HEK293 (cell line): ENCODE data around the gene TNFRSF1A.

ENCODE experiments used
- CTCF ChIA-PET: fragments of 350-600 bp; formaldehyde crosslinking; extraction: SDS; loops from one replicate; lab custom pipeline; 2021; ENCODE audit warnings: antibody characterized with exemption; lab: Yijun Ruan, JAX
- POLR2A ChIA-PET: fragments of 300-600 bp; formaldehyde crosslinking; extraction: SDS; loops from one replicate; lab custom pipeline; 2020; ENCODE audit warnings: antibody characterized with exemption, inconsistent platforms; lab: Yijun Ruan, JAX
- H3K27ac ChIP-seq: fragments of 200-500 bp; sonication (Bioruptor generic); 2 replicates; pipeline ENCODE4 v1.5.1; 2014; ENCODE audit warnings: low read depth, low read length, control low read depth, inconsistent platforms; ENCODE audit errors: extremely low read depth
- H3K36me3 ChIP-seq, 2 experiments: fragments of 200-500 bp in 1 of 2; sonication (Bioruptor generic) in 1 of 2; 1 replicate in 1 of 2; 2 replicates in 1 of 2; pipeline ENCODE4 v1.5.1; 2014 to 2017; ENCODE audit warnings: inconsistent platforms in 2 of 2, low read length in 2 of 2; ENCODE audit not compliant: control insufficient read depth in 2 of 2, insufficient read depth in 1 of 2
- H3K4me1 ChIP-seq: fragments of 200-500 bp; sonication (Bioruptor generic); 2 replicates; pipeline ENCODE4 v1.5.1; 2014; ENCODE audit warnings: mild to moderate bottlenecking, low read length, inconsistent platforms; ENCODE audit not compliant: control insufficient read depth, insufficient read depth
- H3K4me3 ChIP-seq: 2 replicates; pipeline ENCODE4 v1.5.1; 2011; ENCODE audit warnings: low read depth, mild to moderate bottlenecking, control low read depth, low read length, moderate library complexity
- H3K9me3 ChIP-seq: fragments of 200-500 bp; sonication (Bioruptor generic); 2 replicates; pipeline ENCODE4 v1.5.1; 2014; ENCODE audit warnings: low read depth, low read length, inconsistent platforms; ENCODE audit not compliant: control insufficient read depth, insufficient read depth
- EGR2 ChIP-seq: fragments of 450-650 bp; formaldehyde crosslinking; IDR thresholded peaks from 2 replicates; pipeline ENCODE4 v1.5.1; 2016; ENCODE audit warnings: low read depth, missing biosample characterization, missing genetic modification characterization
- GLI2 ChIP-seq: fragments of 450-650 bp; formaldehyde crosslinking; IDR thresholded peaks from 2 replicates; pipeline ENCODE4; 2017; ENCODE audit warnings: missing biosample characterization, missing genetic modification characterization, low read depth, borderline replicate concordance
- GLIS1 ChIP-seq: fragments of 450-650 bp; formaldehyde crosslinking; IDR thresholded peaks from 2 replicates; pipeline ENCODE4 v1.5.1; 2016; ENCODE audit warnings: missing biosample characterization, missing genetic modification characterization
- GLIS2 ChIP-seq: fragments of 450-650 bp; formaldehyde crosslinking; IDR thresholded peaks from 2 replicates; pipeline ENCODE4 v1.5.1; 2016; ENCODE audit warnings: missing biosample characterization, missing genetic modification characterization
- HIC1 ChIP-seq: fragments of 450-650 bp; formaldehyde crosslinking; IDR thresholded peaks from 2 replicates; pipeline ENCODE4 v1.5.1; 2016; ENCODE audit warnings: missing biosample characterization, missing genetic modification characterization
- HOXD13 ChIP-seq: sonication (generic); formaldehyde crosslinking; IDR thresholded peaks from 2 replicates; pipeline ENCODE4 v1.8.0; 2022; ENCODE audit warnings: missing genetic modification reagents, borderline replicate concordance
- KLF16 ChIP-seq: fragments of 450-650 bp; formaldehyde crosslinking; IDR thresholded peaks from 2 replicates; pipeline ENCODE4 v1.5.1; 2017; ENCODE audit warnings: missing biosample characterization, missing genetic modification characterization
- REPIN1 ChIP-seq: fragments of 450-650 bp; formaldehyde crosslinking; IDR thresholded peaks from 2 replicates; pipeline ENCODE4 v1.5.1; 2017; ENCODE audit warnings: missing biosample characterization, missing genetic modification characterization, low read depth
- REST ChIP-seq: fragments of 450-650 bp; formaldehyde crosslinking; IDR thresholded peaks from 2 replicates; pipeline ENCODE4 v1.5.1; 2016; ENCODE audit warnings: missing biosample characterization, missing genetic modification characterization
- SP7 ChIP-seq: fragments of 450-650 bp; formaldehyde crosslinking; IDR thresholded peaks from 2 replicates; pipeline ENCODE4 v1.5.1; 2016; ENCODE audit warnings: missing biosample characterization, missing genetic modification characterization
- TRIM28 ChIP-seq: IDR thresholded peaks from 2 replicates; pipeline ENCODE4 v1.6.1; 2011; ENCODE audit warnings: low read length, control low read depth, borderline replicate concordance
- ZNF354C ChIP-seq: fragments of 450-650 bp; formaldehyde crosslinking; IDR thresholded peaks from 2 replicates; pipeline ENCODE4 v1.5.1; 2016; ENCODE audit warnings: missing biosample characterization, missing genetic modification characterization, low read depth, borderline replicate concordance
- ZNF433 ChIP-seq: fragments of 450-650 bp; formaldehyde crosslinking; IDR thresholded peaks from 2 replicates; pipeline ENCODE4 v1.5.1; 2016; ENCODE audit warnings: missing biosample characterization, missing genetic modification characterization, low read depth
- ZNF585B ChIP-seq: fragments of 450-650 bp; formaldehyde crosslinking; IDR thresholded peaks from 2 replicates; pipeline ENCODE4 v1.5.1; 2016; ENCODE audit warnings: missing biosample characterization, missing genetic modification characterization
- ZNF596 ChIP-seq: fragments of 450-650 bp; IDR thresholded peaks from 2 replicates; pipeline ENCODE4 v1.5.0; 2018; ENCODE audit warnings: missing biosample characterization, mild to moderate bottlenecking, missing genetic modification characterization, moderate library complexity
- ZNF658 ChIP-seq: fragments of 450-650 bp; formaldehyde crosslinking; IDR thresholded peaks from 2 replicates; pipeline ENCODE4; 2016; ENCODE audit warnings: missing biosample characterization, missing genetic modification characterization
- ZNF660 ChIP-seq: fragments of 450-650 bp; IDR thresholded peaks from 2 replicates; pipeline ENCODE4 v1.5.1; 2018; ENCODE audit warnings: missing biosample characterization, mild to moderate bottlenecking, missing genetic modification characterization
- ZNF76 ChIP-seq: fragments of 450-650 bp; formaldehyde crosslinking; IDR thresholded peaks from 2 replicates; pipeline ENCODE4; 2016; ENCODE audit warnings: low read depth, missing biosample characterization, missing genetic modification characterization, borderline replicate concordance
- ZNF777 ChIP-seq: fragments of 450-650 bp; formaldehyde crosslinking; IDR thresholded peaks from 2 replicates; pipeline ENCODE4 v1.5.1; 2017; ENCODE audit warnings: missing biosample characterization, missing genetic modification characterization, borderline replicate concordance
- ZNF791 ChIP-seq: fragments of 450-650 bp; formaldehyde crosslinking; IDR thresholded peaks from 2 replicates; pipeline ENCODE4 v1.5.1; 2016; ENCODE audit warnings: missing biosample characterization, missing genetic modification characterization

The TNFRSF1A gene

GRCh38 chr12:6384499-6385436, 42.9 kb upstream of the TNFRSF1A start:
- no peaks in the 10 kb centered on the region for H3K36me3 ChIP-seq
- CTCF ChIA-PET = interaction anchor here (1.4 kb wide), 2 partner anchors 39 to 80 kb away, joined by 3 read pairs; no protein-coding TSS in a partner anchor
- H3K27ac ChIP-seq = no peak overlapping the region
- POLR2A ChIA-PET = interaction anchor here (0.7 kb wide), 1 partner anchor 85 kb away, joined by 6 read pairs; no protein-coding TSS in a partner anchor
- no peaks in the 10 kb centered on the region for H3K9me3 ChIP-seq
- no peak overlapping the region for H3K4me3 ChIP-seq
- TF ChIP-seq ZNF585B = no peak
- 0 out of 2 replicates have a peak, but pooled peaks have one; percentile 18 for TF ChIP-seq GLIS2 (tag by site-specific recombination)
- TF ChIP-seq GLI2 = no peak
- 0 out of 2 replicates have a peak, but pooled peaks have one; percentile 7 for TF ChIP-seq GLIS1
- TF ChIP-seq HIC1 (tag by site-specific recombination) = no peak
- H3K4me1 ChIP-seq = no peaks in the 10 kb centered on the region

- POLR2A ChIA-PET = interaction anchor here (1.4 kb wide), 1 partner anchor 11 kb away, joined by 4 read pairs; no protein-coding TSS in a partner anchor
- H3K9me3 ChIP-seq = no peaks in the 10 kb centered on the region
- CTCF ChIA-PET = interaction anchor here (0.6 to 0.9 kb wide), 2 partner anchors 55 to 97 kb away, joined by 4 read pairs; no protein-coding TSS in a partner anchor
- H3K27ac ChIP-seq = no peak within 1 kb of the TSS
- no peak for TF ChIP-seq SP7 (tag by site-specific recombination)
- no peak for TF ChIP-seq ZNF76 (tag by site-specific recombination)
- TF ChIP-seq HIC1 (tag by site-specific recombination) = no peak
- TF ChIP-seq TRIM28 = no peak
- TF ChIP-seq EGR2 (tag by site-specific recombination) = peak; percentile 5; the same call in 1 of the 2 replicates
- H3K4me3 ChIP-seq = no peak within 1 kb of the TSS
- no peaks in the 10 kb centered on the region for H3K36me3 ChIP-seq
- H3K4me1 ChIP-seq = no peaks in the 10 kb centered on the region
Observed at GRCh38 chr12:6383572-6384498, 42.0 kb upstream of the TNFRSF1A start, which contains the start of gene LTBR. Gene LTBR, plus strand, starts transcription at chr12:6384162. Its CDS starts 197 bp downstream, at chr12:6384359.

- no peak overlapping the region for H3K27ac ChIP-seq
- no peaks in the 10 kb centered on the region for H3K4me1 ChIP-seq
- ChIA-PET POLR2A (interaction anchor here (1.4 kb wide), 1 partner anchor 10 kb away, joined by 4 read pairs; no protein-coding TSS in a partner anchor), CTCF (interaction anchor here (0.5 to 1.0 kb wide), 7 partner anchors 48 to 156 kb away, joined by 3 to 4 read pairs (median 4); no protein-coding TSS in a partner anchor)
- no peak overlapping the region for H3K4me3 ChIP-seq
- no peaks in the 10 kb centered on the region for H3K36me3 ChIP-seq
- H3K9me3 ChIP-seq = no peaks in the 10 kb centered on the region
- TF ChIP-seq ZNF791 (tag by site-specific recombination) = no peak
- no peak for TF ChIP-seq HOXD13
- no peak for TF ChIP-seq REPIN1 (tag by site-specific recombination)
- TF ChIP-seq ZNF660 (tag by site-specific recombination) = no peak
- no peak for TF ChIP-seq ZNF354C (tag by site-specific recombination)
- TF ChIP-seq KLF16 (tag by site-specific recombination) = no peak
- TF ChIP-seq ZNF596 (tag by site-specific recombination) = no peak
- no peak for TF ChIP-seq ZNF777 (tag by site-specific recombination)
- TF ChIP-seq ZNF433 (tag by site-specific recombination) = no peak
- no peak for TF ChIP-seq ZNF658 (tag by site-specific recombination)
- TF ChIP-seq REST = no peak
Observed at GRCh38 chr12:6382982-6383381, 41.1 kb upstream of the TNFRSF1A start.
